Endothelial cell of umbilical vein (primary cell): ENCODE data around the gene ZBTB17. TPM values are rescaled to one million over a fixed set of nuclear protein-coding genes. Genes with fewer than 3 reads are reported as not detected.

Experiments
- BruUV-seq: library from RNA; stranded (reverse); fragments of 400-500 nt; replicated peaks from 2 replicates; lab custom pipeline; 2021; lab: Mats Ljungman, UMichigan
- CTCF ChIA-PET: fragments of 300-600, 350-600 bp; sonication (Branson Sonifier 250); formaldehyde crosslinking; loops from one replicate; lab custom pipeline; 2021; ENCODE audit warnings: antibody characterized with exemption, inconsistent platforms; lab: Charles Lee
- POLR2A ChIA-PET: fragments of 300-600, 350-600 bp; sonication (Branson Sonifier 250); formaldehyde crosslinking; loops from one replicate; lab custom pipeline; 2021; ENCODE audit warnings: antibody characterized with exemption, inconsistent platforms; lab: Charles Lee
- DNase-seq: peaks from one replicate; pipeline ENCODE4 v3.0.0-alpha.2; 2011; ENCODE audit warnings: low read depth, low spot score
- FAIRE-seq: peaks from 2 replicates; lab custom pipeline; 2011; peaks lifted over from hg19 to GRCh38; lab: Jason Lieb, UNC
- H2AFZ ChIP-seq: 2 replicates; pipeline ENCODE4 v1.6.0; 2012; ENCODE audit warnings: low read depth, low read length, control low read depth, inconsistent platforms
- H3K27ac ChIP-seq: 2 replicates; pipeline ENCODE4 v1.5.1; 2011; ENCODE audit warnings: low read depth, mild to moderate bottlenecking, control low read depth, low read length, moderate library complexity; ENCODE audit not compliant: insufficient read depth
- H3K27me3 ChIP-seq, 2 experiments: 2 replicates each; pipeline versions ENCODE4 v1.6.0 to v1.6.1; 2011; ENCODE audit warnings: low read length in 2 of 2, mixed read lengths in 1 of 2; ENCODE audit not compliant: control insufficient read depth in 2 of 2, insufficient read depth in 2 of 2
- H3K36me3 ChIP-seq, 2 experiments: 2 replicates in 1 of 2; 3 replicates in 1 of 2; pipeline ENCODE4 v1.5.1; 2011; ENCODE audit warnings: low read length in 2 of 2, mild to moderate bottlenecking in 1 of 2, moderate library complexity in 1 of 2; ENCODE audit not compliant: control insufficient read depth in 2 of 2, insufficient read depth in 2 of 2; ENCODE audit errors: extremely low read depth in 1 of 2
- H3K4me1 ChIP-seq: 3 replicates; pipeline ENCODE4 v1.5.1; 2011; ENCODE audit warnings: mild to moderate bottlenecking, low read length; ENCODE audit not compliant: control insufficient read depth, insufficient read depth; ENCODE audit errors: extremely low read depth
- H3K4me2 ChIP-seq: 2 replicates; pipeline ENCODE4 v1.6.1; 2011; ENCODE audit warnings: low read length, control low read depth, mixed read lengths; ENCODE audit not compliant: insufficient read depth
- H3K4me3 ChIP-seq, 3 experiments: fragments of 200-600 bp in 1 of 3; sonication (generic), shearing (Covaris generic) in 1 of 3; replicated peaks in 1 of 3; 2 replicates each; pipeline ENCODE4 v1.5.1; 2011 to 2016; ENCODE audit warnings: control low read depth in 3 of 3, low read length in 3 of 3, mild to moderate bottlenecking in 2 of 3, inconsistent platforms in 1 of 3, low read depth in 1 of 3, moderate library complexity in 1 of 3; ENCODE audit not compliant: insufficient read depth in 1 of 3
- H3K79me2 ChIP-seq: 2 replicates; pipeline ENCODE4 v1.6.0; 2012; ENCODE audit warnings: low read length, inconsistent platforms; ENCODE audit not compliant: control insufficient read depth, insufficient read depth
- H3K9ac ChIP-seq: replicated peaks from 2 replicates; pipeline ENCODE3; 2011; ENCODE audit warnings: low read length, control low read depth; ENCODE audit not compliant: insufficient read depth; ENCODE audit errors: extremely low read depth
- H3K9me1 ChIP-seq: replicated peaks from 3 replicates; pipeline ENCODE4 v1.6.0; 2011; ENCODE audit warnings: mild to moderate bottlenecking, low read length; ENCODE audit not compliant: control insufficient read depth, insufficient read depth; ENCODE audit errors: extremely low read depth
- H3K9me3 ChIP-seq: replicated peaks from 2 replicates; pipeline ENCODE4 v1.5.1; 2012; ENCODE audit warnings: low read length, inconsistent platforms; ENCODE audit not compliant: control insufficient read depth, insufficient read depth
- H4K20me1 ChIP-seq: replicated peaks from 2 replicates; pipeline ENCODE3; 2011; ENCODE audit warnings: mild to moderate bottlenecking, low read length; ENCODE audit not compliant: control insufficient read depth, insufficient read depth; ENCODE audit errors: extremely low read depth
- CTCF ChIP-seq, 2 donors: IDR thresholded peaks; 1 replicate in 1 of 2; 2 replicates in 1 of 2; pipeline ENCODE4 v1.5.1; 2011; ENCODE audit warnings: low read length in 2 of 2, mild to moderate bottlenecking in 2 of 2, moderate library complexity in 2 of 2, control low read depth in 1 of 2, inconsistent platforms in 1 of 2, low read depth in 1 of 2; ENCODE audit not compliant: insufficient read depth in 1 of 2; ENCODE audit errors: extremely low read depth in 1 of 2
- EZH2 ChIP-seq: IDR thresholded peaks from 2 replicates; pipeline ENCODE4 v1.6.1; 2012; ENCODE audit warnings: borderline replicate concordance, low read depth, mild to moderate bottlenecking, moderate library complexity, low read length, inconsistent platforms; ENCODE audit not compliant: severe bottlenecking
- FOS ChIP-seq: IDR thresholded peaks from 2 replicates; pipeline ENCODE4 v1.6.1; 2011; ENCODE audit warnings: mild to moderate bottlenecking, low read length, moderate library complexity, borderline replicate concordance; ENCODE audit not compliant: insufficient read depth
- GATA2 ChIP-seq: IDR thresholded peaks from 2 replicates; pipeline ENCODE4 v1.7.0; 2011; ENCODE audit warnings: low read depth, mild to moderate bottlenecking, moderate library complexity, mixed read lengths, low read length; ENCODE audit not compliant: insufficient read length, insufficient read depth
- JUN ChIP-seq: IDR thresholded peaks from 2 replicates; pipeline ENCODE4 v1.6.1; 2011; ENCODE audit warnings: borderline replicate concordance, low read depth; ENCODE audit not compliant: insufficient read length, insufficient read depth
- MAX ChIP-seq: IDR thresholded peaks from 2 replicates; pipeline ENCODE4 v1.6.1; 2011; ENCODE audit not compliant: insufficient read depth, insufficient read length
- MYC ChIP-seq: IDR thresholded peaks from one replicate; pipeline ENCODE4 v1.6.1; 2011; ENCODE audit warnings: mild to moderate bottlenecking, low read depth, low read length
- POLR2A ChIP-seq: IDR thresholded peaks from 2 replicates; pipeline ENCODE4 v1.6.1; 2012; ENCODE audit warnings: low read depth, mild to moderate bottlenecking, control low read depth, low read length
- POLR2AphosphoS5 ChIP-seq: IDR thresholded peaks from 2 replicates; pipeline ENCODE4 v1.6.1; 2012; ENCODE audit warnings: low read depth, mild to moderate bottlenecking, control low read depth, low read length, moderate library complexity; ENCODE audit not compliant: insufficient read depth
- dilution Hi-C: fragments of 300-500 bp; cut with MboI; formaldehyde crosslinking; loops from one replicate; pipeline ENCODE4 v1.15.0; 2019; ENCODE audit warnings: low sequenced_read_pairs; ENCODE audit not compliant: extremely low pct_ligation_motif_present
- intact Hi-C: fragments of 100-400 bp; cut with micrococcal nuclease; formaldehyde crosslinking; loops from one replicate; pipeline ENCODE4 v1.10.0; 2022
- polyA plus RNA-seq, 4 experiments: library from polyadenylated mRNA; depleted of rRNA in 3 of 4; stranded (reverse) in 3 of 4; unstranded in 1 of 4; fragments of >200 nt; gene quantifications; 2 replicates each; pipeline versions ENCODE4 v1.2.1 to v1.2.3, GENCODE V29; 2011 to 2012; ENCODE audit warnings: missing spikeins in 1 of 4
- total RNA-seq: library from RNA; stranded (reverse); gene quantifications from 2 replicates; pipeline ENCODE4 v1.2.3, GENCODE V29; 2021

ZBTB17 gene
- total and polyA plus RNA-seq, 2 donors (not counting 3 experiments of a cell fraction or from before 2014, with no cell fraction given), result 43.9 to 72.7 TPM

- no peaks in the 10 kb centered on the region for H4K20me1 ChIP-seq
- peak overlapping the region; percentile 10 for H3K9ac ChIP-seq
- ChIA-PET CTCF (interaction anchor here (0.7 to 4.0 kb wide), 19 partner anchors 10 to 167 kb away, joined by 3 to 18 read pairs (median 4); partner anchors contain the start of gene ZBTB17), POLR2A (interaction anchor here (0.6 kb wide), 1 partner anchor 214 kb away, joined by 3 read pairs; no protein-coding TSS in a partner anchor)
- no peaks in the 10 kb centered on the region for H3K27me3 ChIP-seq
- H3K27ac ChIP-seq, result peak overlapping the region; percentile 48
- peaks cover 36% of the 10 kb centered on the region for H3K4me1 ChIP-seq
- intact Hi-C loops, result loop anchor here (1.0 to 2.0 kb wide), 2 partner anchors 8 to 16 kb away; no protein-coding TSS in a partner anchor
- TF ChIP-seq MAX, result no peak
- peak; percentile 4 to 12 for TF ChIP-seq CTCF (IDR thresholded peaks at IDR 0.05; ENCODE audit: extremely low read depth in 1 of 2, insufficient read depth in 1 of 2, low read depth in 1 of 2, low read length in 2 of 2)
- dilution Hi-C loops, result no loop called here
- H3K9me1 ChIP-seq, result no peaks in the 10 kb centered on the region
- H3K4me2 ChIP-seq, result peak overlapping the region; percentile 12
- no peak overlapping the region for H3K4me3 ChIP-seq
- H3K79me2 ChIP-seq, result peaks cover 57% of the 10 kb centered on the region
- DNase-seq (peak; percentile 73), FAIRE-seq (peak; percentile 80)
- H3K9me3 ChIP-seq, result no peaks in the 10 kb centered on the region
- H2AFZ ChIP-seq, result no peak overlapping the region
- no TSS peak for BruUV-seq
- H3K36me3 ChIP-seq, result no peaks in the 10 kb centered on the region
Observed at GRCh38 chr1:15958793-15959192, 17.1 kb downstream of the ZBTB17 start.

GRCh38 chr1:15958111-15958510 is 17.8 kb downstream of the ZBTB17 start:
- TF ChIP-seq EZH2 (no peak), CTCF (IDR thresholded peaks at IDR 0.05; ENCODE audit: extremely low read depth in 1 of 2, insufficient read depth in 1 of 2, low read depth in 1 of 2, low read length in 2 of 2) (no peak), FOS (no peak), POLR2AphosphoS5 (no peak), GATA2 (no peak), MYC (no peak), JUN (no peak), MAX (no peak), POLR2A (no peak)
- H3K9me1 ChIP-seq, result no peaks in the 10 kb centered on the region
- peaks cover 58% of the 10 kb centered on the region for H3K79me2 ChIP-seq
- DNase-seq (peak; percentile 70), FAIRE-seq (peak; percentile 90)
- peak overlapping the region; percentile 10 for H3K9ac ChIP-seq
- no TSS peak for BruUV-seq
- H3K27ac ChIP-seq, result peak overlapping the region; percentile 48
- no peaks in the 10 kb centered on the region for H3K36me3 ChIP-seq
- H3K27me3 ChIP-seq, result no peaks in the 10 kb centered on the region
- peak overlapping the region; percentile 55 for H3K4me2 ChIP-seq
- ChIA-PET POLR2A (no interaction called here), CTCF (interaction anchor here (0.7 to 4.0 kb wide), 12 partner anchors 9 to 170 kb away, joined by 3 to 18 read pairs (median 8); partner anchors contain the start of gene ZBTB17)
- H3K4me3 ChIP-seq, result no peak overlapping the region
- H3K4me1 ChIP-seq, result peaks cover 43% of the 10 kb centered on the region
- intact Hi-C loops (loop anchor here (1.0 to 2.0 kb wide), 2 partner anchors 8 to 17 kb away; no protein-coding TSS in a partner anchor), dilution Hi-C loops (no loop called here)
- no peak overlapping the region for H2AFZ ChIP-seq
- H3K9me3 ChIP-seq, result no peaks in the 10 kb centered on the region
- H4K20me1 ChIP-seq, result no peaks in the 10 kb centered on the region
